GM08714 (cell line): ENCODE data around the gene VENTX.
"Not testable (repeated sequence)": the region's sequence is repeated elsewhere in the genome, so short reads cannot be mapped to it uniquely, and the experiment has no call there.

ENCODE experiments used
- H3K4me3 ChIP-seq: fragments of 200-500 bp; sonication (Bioruptor generic); 2 replicates; pipeline ENCODE4 v1.5.1; 2014; ENCODE audit warnings: mild to moderate bottlenecking, low read length, inconsistent platforms
- ZNF274 ChIP-seq: IDR thresholded peaks from 2 replicates; pipeline ENCODE4 v1.6.1; 2012; ENCODE audit warnings: mild to moderate bottlenecking, low read depth, low read length

Gene VENTX

DNA sequence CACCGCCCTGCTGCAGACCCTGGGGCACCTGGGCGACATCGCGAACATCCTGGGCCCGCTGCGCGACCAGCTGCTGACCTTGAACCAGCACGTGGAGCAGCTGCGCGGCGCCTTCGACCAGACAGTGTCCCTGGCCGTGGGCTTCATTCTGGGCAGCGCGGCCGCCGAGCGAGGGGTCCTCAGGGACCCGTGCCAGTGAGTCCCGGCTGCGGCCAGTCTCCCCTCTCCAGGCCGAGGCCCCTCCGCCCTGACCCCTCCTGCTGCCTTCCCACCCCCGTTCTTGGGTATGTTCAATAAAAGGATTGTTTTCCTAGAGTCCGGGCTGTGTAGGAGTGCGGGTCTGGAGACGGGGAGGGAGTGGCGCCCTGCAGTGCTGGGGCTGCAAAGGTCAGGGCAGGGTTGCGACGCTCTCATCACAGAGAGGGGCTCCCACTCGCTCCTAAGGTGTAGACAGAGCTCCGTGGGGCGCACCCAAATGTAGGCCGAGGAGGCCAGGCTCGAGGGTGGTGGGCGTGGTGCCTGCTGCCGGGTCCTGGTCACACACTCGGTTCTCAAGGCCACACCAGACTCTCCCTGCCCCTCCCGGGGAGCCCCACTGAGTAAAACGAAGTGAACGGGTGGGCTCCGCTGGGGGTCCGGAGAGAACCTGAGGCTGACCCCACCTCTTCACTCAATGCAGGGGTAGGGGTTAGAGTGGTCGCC, 6.3 kb upstream of the VENTX start:
- TF ChIP-seq ZNF274, result no peak
- no peak overlapping the region for H3K4me3 ChIP-seq

GRCh38 chr10:133231946-133232574, 5.6 kb upstream of the VENTX start:
- no peak overlapping the region for H3K4me3 ChIP-seq
- no peak for TF ChIP-seq ZNF274

DNA sequence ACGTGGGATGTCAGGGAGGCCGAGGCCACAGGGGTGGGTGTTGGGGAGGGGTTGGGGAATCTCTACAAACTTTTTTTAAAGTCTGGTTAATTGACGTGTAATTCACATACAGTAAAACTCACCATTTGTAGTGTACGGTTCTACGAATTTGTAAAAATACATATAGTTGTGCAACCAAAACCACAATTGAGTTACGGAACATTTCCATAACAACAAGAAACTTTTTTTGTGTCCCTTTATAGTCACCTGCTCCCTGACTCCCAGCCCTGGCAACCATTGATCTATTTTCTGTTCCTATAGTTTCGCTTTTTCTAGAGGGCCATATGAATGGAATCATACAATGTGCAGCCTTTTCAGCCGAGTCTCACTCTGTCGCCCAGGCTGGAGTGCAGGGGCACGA, 2.9 kb upstream of the VENTX start:
- not testable (repeated sequence) for H3K4me3 ChIP-seq

GRCh38 chr10:133235265-133235855, 2.3 kb upstream of the VENTX start:
- no peak for TF ChIP-seq ZNF274
- no peak overlapping the region for H3K4me3 ChIP-seq

GRCh38 chr10:133235932-133236331, 1.7 kb upstream of the VENTX start:
- no peak for TF ChIP-seq ZNF274
- no peak overlapping the region for H3K4me3 ChIP-seq

DNA sequence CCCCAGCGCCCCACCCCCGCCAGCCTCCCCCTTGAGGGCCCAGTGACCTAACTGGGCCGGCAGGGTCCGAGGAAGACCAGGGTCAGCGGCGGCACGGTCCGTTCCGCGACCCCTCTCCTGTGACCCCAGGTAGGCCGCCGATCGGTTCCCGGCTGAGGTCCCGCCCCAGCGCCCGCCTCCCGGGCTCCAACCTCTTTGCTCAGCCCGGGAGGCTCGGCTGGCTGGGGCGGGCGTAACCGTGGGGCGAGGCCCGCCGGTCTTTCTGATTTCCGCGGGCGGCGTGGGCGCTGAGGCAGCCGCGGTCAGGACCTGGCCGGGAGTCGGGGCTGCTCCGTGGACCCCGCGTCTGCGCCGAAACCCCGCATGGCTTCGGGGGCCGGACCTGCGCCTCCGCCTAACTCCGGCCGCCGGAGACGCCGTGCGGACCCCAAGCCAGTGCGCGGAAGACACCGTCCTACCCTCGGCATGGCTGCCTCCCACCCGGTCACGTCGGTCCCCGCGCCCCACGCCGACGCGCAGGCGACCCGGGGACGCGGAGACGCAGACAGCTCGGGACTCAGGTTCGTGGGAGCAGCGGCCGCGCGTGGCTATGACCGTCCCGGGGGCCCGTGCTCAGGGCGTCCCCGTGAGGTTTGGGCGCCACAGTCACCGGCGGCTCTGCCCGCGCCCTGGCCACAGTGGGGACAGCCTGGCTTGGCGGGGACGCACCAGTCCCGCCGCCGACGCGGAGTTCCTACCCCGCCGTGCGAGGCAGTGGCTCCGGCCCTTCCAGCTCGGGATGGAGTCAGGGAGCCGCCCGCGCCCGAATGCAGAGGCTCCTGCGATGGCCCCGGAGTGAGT, 1.0 kb upstream of the VENTX start:
- no peak overlapping the region for H3K4me3 ChIP-seq
- no peak for TF ChIP-seq ZNF274

GRCh38 chr10:133237241-133237587, 441 bp upstream of the VENTX start:
- no peak overlapping the region for H3K4me3 ChIP-seq
- TF ChIP-seq ZNF274, result no peak

GRCh38 chr10:133238466-133238804, 780 bp downstream of the VENTX start:
- no peak overlapping the region for H3K4me3 ChIP-seq
- no peak for TF ChIP-seq ZNF274

DNA sequence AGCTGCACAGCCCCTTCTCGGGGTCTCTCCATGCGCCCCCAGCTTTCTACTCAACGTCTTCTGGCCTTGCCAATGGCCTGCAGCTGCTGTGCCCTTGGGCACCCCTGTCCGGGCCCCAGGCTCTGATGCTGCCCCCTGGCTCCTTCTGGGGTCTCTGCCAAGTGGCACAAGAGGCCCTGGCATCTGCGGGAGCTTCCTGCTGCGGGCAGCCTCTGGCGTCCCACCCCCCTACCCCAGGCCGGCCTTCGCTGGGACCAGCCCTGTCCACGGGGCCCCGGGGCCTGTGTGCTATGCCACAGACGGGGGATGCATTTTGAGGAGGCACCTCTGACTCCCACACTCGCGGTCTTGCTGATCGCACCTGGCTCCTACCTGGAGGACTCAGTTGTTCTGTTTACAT, 2.3 kb downstream of the VENTX start:
- no peak overlapping the region for H3K4me3 ChIP-seq
- TF ChIP-seq ZNF274, result no peak

- no peak for TF ChIP-seq ZNF274
- H3K4me3 ChIP-seq, result no peak overlapping the region; the same call in 1 of the 2 replicates
Observed at GRCh38 chr10:133241501-133242205, 4.0 kb downstream of the VENTX start.

DNA sequence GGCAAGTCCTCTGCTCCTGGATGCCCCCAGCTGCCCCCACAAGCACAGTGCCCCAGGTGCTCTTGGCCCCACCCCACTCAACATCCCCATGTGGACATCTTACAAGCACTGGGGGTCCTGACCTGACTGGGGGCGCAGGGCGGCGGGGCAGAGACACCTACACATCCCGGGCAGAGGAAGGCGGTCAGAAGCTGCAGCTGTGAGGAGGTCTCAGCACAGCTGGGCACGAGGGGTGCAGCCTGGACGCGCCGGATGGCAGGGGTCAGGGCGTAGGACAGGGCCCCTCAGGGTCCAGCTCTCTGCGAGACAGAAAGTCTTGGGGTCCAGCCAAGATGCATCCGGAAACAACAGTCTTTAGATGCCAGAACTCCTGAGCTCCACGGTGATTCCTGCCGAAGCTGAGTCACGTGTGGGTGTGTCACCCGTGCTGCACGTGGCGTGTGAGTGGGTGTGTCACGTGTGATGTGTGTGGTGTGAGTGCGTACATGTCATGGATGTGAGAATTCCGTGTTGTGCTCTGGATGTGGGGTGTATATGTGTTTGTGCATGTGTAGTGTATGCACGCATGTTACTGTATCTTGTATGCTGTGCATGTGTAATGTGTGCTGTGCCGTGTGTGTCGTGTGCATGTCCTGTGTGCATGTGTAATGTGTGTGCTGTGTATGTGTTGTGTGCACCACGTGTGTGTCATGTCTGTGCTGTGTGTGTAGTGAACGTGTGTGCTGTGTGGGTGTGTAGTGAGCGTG, 5.1 kb downstream of the VENTX start:
- H3K4me3 ChIP-seq, result no peak overlapping the region
- TF ChIP-seq ZNF274, result no peak

- no peak for TF ChIP-seq ZNF274
- no peak overlapping the region for H3K4me3 ChIP-seq
Observed at GRCh38 chr10:133243593-133243992, 5.9 kb downstream of the VENTX start.

GRCh38 chr10:133245439-133246235, 8.0 kb downstream of the VENTX start:
- no peak overlapping the region for H3K4me3 ChIP-seq
- TF ChIP-seq ZNF274, result no peak

DNA sequence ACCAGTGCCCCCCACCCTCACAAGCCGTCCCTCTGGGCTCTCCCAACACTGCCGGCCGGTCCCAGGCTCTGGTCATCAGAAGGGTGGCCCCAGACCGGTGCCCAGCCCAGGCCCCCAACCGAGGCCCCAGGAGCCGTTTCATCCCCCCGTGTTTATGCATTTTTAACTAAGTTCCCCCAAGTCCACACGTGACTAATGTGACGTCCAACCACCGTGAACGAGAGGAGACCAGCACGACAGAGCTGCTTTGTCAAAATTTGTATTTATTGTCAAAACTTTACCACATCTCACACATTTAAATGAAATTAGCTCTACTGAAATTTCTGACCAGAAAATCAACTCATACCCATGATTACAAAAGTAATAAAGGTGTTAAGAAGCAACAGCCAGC, 8.6 kb downstream of the VENTX start:
- H3K4me3 ChIP-seq, result no peak overlapping the region
- no peak for TF ChIP-seq ZNF274
